Neural cell (in vitro differentiated cells): ENCODE results near the gene EEF1AKMT4.

Experiments
- CTCF ChIP-seq: fragments of 450-650 bp; IDR thresholded peaks from 2 replicates; pipeline ENCODE4 v1.5.1; 2014; ENCODE audit warnings: antibody characterized with exemption, mild to moderate bottlenecking, moderate library complexity; ENCODE audit not compliant: poor library complexity, severe bottlenecking
- EP300 ChIP-seq: fragments of 450-650 bp; conservative IDR thresholded peaks from 2 replicates; pipeline ENCODE4 v1.6.1; 2014; ENCODE audit warnings: antibody characterized with exemption, mild to moderate bottlenecking, moderate library complexity; ENCODE audit not compliant: poor library complexity, severe bottlenecking
- EZH2 ChIP-seq: fragments of 200-600, 300-800 bp; shearing (Covaris generic), sonication (generic); IDR thresholded peaks from 2 replicates; pipeline ENCODE4 v1.6.1; 2014; ENCODE audit warnings: antibody characterized with exemption, low read length, borderline replicate concordance, mild to moderate bottlenecking; ENCODE audit not compliant: insufficient read depth, poor library complexity, severe bottlenecking
- POLR2AphosphoS5 ChIP-seq: IDR thresholded peaks from 2 replicates; pipeline ENCODE4 v1.6.1; 2012
- RAD21 ChIP-seq: fragments of 450-650 bp; conservative IDR thresholded peaks from 2 replicates; pipeline ENCODE4 v1.6.1; 2014; ENCODE audit warnings: antibody characterized with exemption, mild to moderate bottlenecking, moderate library complexity
- SMC3 ChIP-seq: fragments of 450-650 bp; conservative IDR thresholded peaks from 2 replicates; pipeline ENCODE4 v1.6.1; 2014; ENCODE audit warnings: antibody characterized with exemption, mild to moderate bottlenecking, moderate library complexity; ENCODE audit not compliant: poor library complexity
- TF ChIP-seq, protein P1 (sequence below): IDR thresholded peaks from 2 replicates; pipeline ENCODE4 v1.6.1; 2012; ENCODE audit warnings: borderline replicate concordance

DNA sequence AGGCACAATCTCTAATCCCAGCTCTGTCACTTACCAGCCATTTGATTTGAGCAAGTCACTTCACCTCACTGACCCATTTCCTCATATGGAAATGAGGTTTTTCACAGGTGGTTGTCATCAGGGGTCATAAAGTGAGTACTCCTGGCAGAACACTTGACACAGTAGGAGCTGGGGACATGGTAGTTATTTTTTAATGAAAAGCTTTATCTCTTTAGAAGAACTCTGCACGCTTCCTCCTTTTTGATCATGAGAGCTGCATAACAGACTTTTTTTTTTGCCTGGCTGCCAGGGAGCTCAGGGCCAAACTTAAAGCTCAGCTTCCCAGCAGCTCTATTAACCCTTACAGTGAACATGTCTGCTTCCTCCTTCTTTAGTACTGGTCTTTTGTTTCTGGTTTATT lies 11.7 kb upstream of the EEF1AKMT4 start:
- no peak for TF ChIP-seq POLR2AphosphoS5
- no peak for TF ChIP-seq CTCF
- TF ChIP-seq, protein P1, sequence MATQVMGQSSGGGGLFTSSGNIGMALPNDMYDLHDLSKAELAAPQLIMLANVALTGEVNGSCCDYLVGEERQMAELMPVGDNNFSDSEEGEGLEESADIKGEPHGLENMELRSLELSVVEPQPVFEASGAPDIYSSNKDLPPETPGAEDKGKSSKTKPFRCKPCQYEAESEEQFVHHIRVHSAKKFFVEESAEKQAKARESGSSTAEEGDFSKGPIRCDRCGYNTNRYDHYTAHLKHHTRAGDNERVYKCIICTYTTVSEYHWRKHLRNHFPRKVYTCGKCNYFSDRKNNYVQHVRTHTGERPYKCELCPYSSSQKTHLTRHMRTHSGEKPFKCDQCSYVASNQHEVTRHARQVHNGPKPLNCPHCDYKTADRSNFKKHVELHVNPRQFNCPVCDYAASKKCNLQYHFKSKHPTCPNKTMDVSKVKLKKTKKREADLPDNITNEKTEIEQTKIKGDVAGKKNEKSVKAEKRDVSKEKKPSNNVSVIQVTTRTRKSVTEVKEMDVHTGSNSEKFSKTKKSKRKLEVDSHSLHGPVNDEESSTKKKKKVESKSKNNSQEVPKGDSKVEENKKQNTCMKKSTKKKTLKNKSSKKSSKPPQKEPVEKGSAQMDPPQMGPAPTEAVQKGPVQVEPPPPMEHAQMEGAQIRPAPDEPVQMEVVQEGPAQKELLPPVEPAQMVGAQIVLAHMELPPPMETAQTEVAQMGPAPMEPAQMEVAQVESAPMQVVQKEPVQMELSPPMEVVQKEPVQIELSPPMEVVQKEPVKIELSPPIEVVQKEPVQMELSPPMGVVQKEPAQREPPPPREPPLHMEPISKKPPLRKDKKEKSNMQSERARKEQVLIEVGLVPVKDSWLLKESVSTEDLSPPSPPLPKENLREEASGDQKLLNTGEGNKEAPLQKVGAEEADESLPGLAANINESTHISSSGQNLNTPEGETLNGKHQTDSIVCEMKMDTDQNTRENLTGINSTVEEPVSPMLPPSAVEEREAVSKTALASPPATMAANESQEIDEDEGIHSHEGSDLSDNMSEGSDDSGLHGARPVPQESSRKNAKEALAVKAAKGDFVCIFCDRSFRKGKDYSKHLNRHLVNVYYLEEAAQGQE: no peak
- no peak for TF ChIP-seq EP300
- no peak for TF ChIP-seq SMC3
- TF ChIP-seq EZH2: no peak
- TF ChIP-seq RAD21: no peak
